ENCODE results near the gene ZDHHC3.

ZDHHC3 gene
- total RNA-seq, result 56.9 to 85.4 (median 65.8) reads per million in 9 experiments

GRCh38 chr3:44976002-44976815 lies at the start of gene ZDHHC3, which contains the start of gene EXOSC7:
TSS of gene ZDHHC3 (minus strand) at chr3:44976174. CDS start at chr3:44959436, 16,738 bp downstream.
TSS of gene EXOSC7 (plus strand) at chr3:44976244. CDS start at chr3:44976278, 34 bp downstream.
- no peaks in the 10 kb centered on the region for H3K9me3 Mint-ChIP-seq
- H3K4me1 Mint-ChIP-seq (ENCODE audit: low read depth in 2 of 2), result peaks cover 38 to 55% of the 10 kb centered on the region in 2 donors
- ATAC-seq (replicated peaks) (peak; percentile 95), DNase-seq (peak; percentile 77 to 81 (median 80))
- H3K27me3 Mint-ChIP-seq, result no peaks in the 10 kb centered on the region
- peaks cover 17% of the 10 kb centered on the region for H3K36me3 Mint-ChIP-seq (ENCODE audit: insufficient read depth)
- H3K4me3 Mint-ChIP-seq, result peak within 1 kb of the TSS; percentile 94 to 97
- peak within 1 kb of the TSS; percentile 97 to 98 for H3K27ac Mint-ChIP-seq

- Mint-ChIP-seq H3K9me3 (no peaks in the 10 kb centered on the region), H3K36me3 (ENCODE audit: insufficient read depth) (no peaks in the 10 kb centered on the region), H3K27me3 (peaks cover 15 to 28% of the 10 kb centered on the region in 2 donors), H3K4me1 (ENCODE audit: low read depth in 2 of 2) (peaks cover 7 to 13% of the 10 kb centered on the region in 2 donors), H3K27ac (peak overlapping the region in 1 of 2 donors; percentile 75), H3K4me3 (no peak overlapping the region)
- ATAC-seq (replicated peaks) (no peak), DNase-seq (no peak)
Observed at GRCh38 chr3:45024542-45025255, 48.7 kb upstream of the ZDHHC3 start.

- Mint-ChIP-seq H3K4me1 (ENCODE audit: low read depth in 2 of 2) (peaks cover 7 to 13% of the 10 kb centered on the region in 2 donors), H3K9me3 (no peaks in the 10 kb centered on the region), H3K27me3 (peaks cover 10 to 18% of the 10 kb centered on the region in 2 donors), H3K4me3 (no peak overlapping the region), H3K36me3 (ENCODE audit: insufficient read depth) (no peaks in the 10 kb centered on the region), H3K27ac (no peak overlapping the region)
- DNase-seq, result no peak
- no peak for ATAC-seq (replicated peaks)
Observed at GRCh38 chr3:45023675-45024074, 47.7 kb upstream of the ZDHHC3 start.

GRCh38 chr3:45021524-45022297 lies 45.7 kb upstream of the ZDHHC3 start:
- no peak overlapping the region for H3K4me3 Mint-ChIP-seq
- no peaks in the 10 kb centered on the region for H3K9me3 Mint-ChIP-seq
- peaks cover 2 to 6% of the 10 kb centered on the region in 2 donors for H3K27me3 Mint-ChIP-seq
- DNase-seq (no peak), ATAC-seq (replicated peaks) (no peak)
- peaks cover 9 to 13% of the 10 kb centered on the region in 2 donors for H3K4me1 Mint-ChIP-seq (ENCODE audit: low read depth in 2 of 2)
- H3K36me3 Mint-ChIP-seq (ENCODE audit: insufficient read depth), result peaks cover 3% of the 10 kb centered on the region
- peak overlapping the region in 1 of 2 donors; percentile 7 for H3K27ac Mint-ChIP-seq

- no peak for DNase-seq
- Mint-ChIP-seq H3K4me3 (no peak overlapping the region), H3K4me1 (ENCODE audit: low read depth in 2 of 2) (peaks cover 9 to 13% of the 10 kb centered on the region in 2 donors), H3K27me3 (no peaks in the 10 kb centered on the region), H3K27ac (peak overlapping the region in 1 of 2 donors; percentile 27), H3K9me3 (no peaks in the 10 kb centered on the region), H3K36me3 (ENCODE audit: insufficient read depth) (peaks cover 3% of the 10 kb centered on the region)
- ATAC-seq (replicated peaks), result peak; percentile 27
Observed at GRCh38 chr3:45020534-45020933, 44.6 kb upstream of the ZDHHC3 start.

- Mint-ChIP-seq H3K27me3 (no peaks in the 10 kb centered on the region), H3K9me3 (no peaks in the 10 kb centered on the region), H3K36me3 (ENCODE audit: insufficient read depth) (peaks cover 7% of the 10 kb centered on the region), H3K4me3 (no peak overlapping the region), H3K27ac (no peak overlapping the region), H3K4me1 (ENCODE audit: low read depth in 2 of 2) (peaks cover 9 to 13% of the 10 kb centered on the region in 2 donors)
- no peak for DNase-seq
- ATAC-seq (replicated peaks), result no peak
Observed at GRCh38 chr3:45017821-45018220, 41.8 kb upstream of the ZDHHC3 start.

- Mint-ChIP-seq H3K4me3 (no peak overlapping the region), H3K36me3 (ENCODE audit: insufficient read depth) (peaks cover 11% of the 10 kb centered on the region), H3K27ac (no peak overlapping the region), H3K4me1 (ENCODE audit: low read depth in 2 of 2) (peaks cover 9 to 13% of the 10 kb centered on the region in 2 donors), H3K27me3 (no peaks in the 10 kb centered on the region), H3K9me3 (no peaks in the 10 kb centered on the region)
- DNase-seq (no peak), ATAC-seq (replicated peaks) (no peak)
Observed at GRCh38 chr3:45016916-45017315, 40.9 kb upstream of the ZDHHC3 start.

GRCh38 chr3:45012577-45012976 lies 36.6 kb upstream of the ZDHHC3 start:
- peaks cover 28% of the 10 kb centered on the region for H3K36me3 Mint-ChIP-seq (ENCODE audit: insufficient read depth)
- no peak overlapping the region for H3K4me3 Mint-ChIP-seq
- ATAC-seq (replicated peaks) (no peak), DNase-seq (no peak)
- no peaks in the 10 kb centered on the region for H3K4me1 Mint-ChIP-seq (ENCODE audit: low read depth in 2 of 2)
- no peaks in the 10 kb centered on the region for H3K27me3 Mint-ChIP-seq
- H3K9me3 Mint-ChIP-seq, result no peaks in the 10 kb centered on the region
- no peak overlapping the region for H3K27ac Mint-ChIP-seq

- DNase-seq (no peak), ATAC-seq (replicated peaks) (no peak)
- H3K36me3 Mint-ChIP-seq (ENCODE audit: insufficient read depth), result peaks cover 32% of the 10 kb centered on the region
- no peaks in the 10 kb centered on the region for H3K27me3 Mint-ChIP-seq
- H3K9me3 Mint-ChIP-seq, result no peaks in the 10 kb centered on the region
- H3K4me1 Mint-ChIP-seq (ENCODE audit: low read depth in 2 of 2), result peaks cover 2% of the 10 kb centered on the region in 2 donors
- no peak overlapping the region for H3K27ac Mint-ChIP-seq
- no peak overlapping the region for H3K4me3 Mint-ChIP-seq
Observed at GRCh38 chr3:45011756-45012508, 36.0 kb upstream of the ZDHHC3 start.

- H3K9me3 Mint-ChIP-seq, result no peaks in the 10 kb centered on the region
- DNase-seq, result no peak
- H3K27ac Mint-ChIP-seq, result no peak overlapping the region
- no peaks in the 10 kb centered on the region for H3K27me3 Mint-ChIP-seq
- H3K4me3 Mint-ChIP-seq, result no peak overlapping the region
- H3K4me1 Mint-ChIP-seq (ENCODE audit: low read depth in 2 of 2), result peaks cover 3 to 5% of the 10 kb centered on the region in 2 donors
- H3K36me3 Mint-ChIP-seq (ENCODE audit: insufficient read depth), result peaks cover 34% of the 10 kb centered on the region
- ATAC-seq (replicated peaks), result no peak
Observed at GRCh38 chr3:45010811-45011333, 34.9 kb upstream of the ZDHHC3 start.

- Mint-ChIP-seq H3K4me1 (ENCODE audit: low read depth in 2 of 2) (peaks cover 8 to 11% of the 10 kb centered on the region in 2 donors), H3K36me3 (ENCODE audit: insufficient read depth) (peaks cover 40% of the 10 kb centered on the region), H3K27ac (no peak overlapping the region), H3K9me3 (no peaks in the 10 kb centered on the region), H3K27me3 (no peaks in the 10 kb centered on the region), H3K4me3 (no peak overlapping the region)
- DNase-seq (no peak), ATAC-seq (replicated peaks) (no peak)
Observed at GRCh38 chr3:45009868-45010267, 33.9 kb upstream of the ZDHHC3 start.

- DNase-seq (no peak), ATAC-seq (replicated peaks) (no peak)
- no peaks in the 10 kb centered on the region for H3K27me3 Mint-ChIP-seq
- H3K9me3 Mint-ChIP-seq, result no peaks in the 10 kb centered on the region
- H3K27ac Mint-ChIP-seq, result no peak overlapping the region
- no peak overlapping the region for H3K4me3 Mint-ChIP-seq
- H3K4me1 Mint-ChIP-seq (ENCODE audit: low read depth in 2 of 2), result peaks cover 11 to 12% of the 10 kb centered on the region in 2 donors
- H3K36me3 Mint-ChIP-seq (ENCODE audit: insufficient read depth), result peaks cover 38% of the 10 kb centered on the region
Observed at GRCh38 chr3:45008117-45008516, 32.1 kb upstream of the ZDHHC3 start.

Measured in effector memory CD8-positive, alpha-beta T cell (primary cell).